ENCODE data around the gene IFT122. TPM values are rescaled to one million over a fixed set of nuclear protein-coding genes. Genes with fewer than 3 reads are reported as not detected.
A peak's percentile ranks its signal among the peaks of the same experiment; 100 is the strongest.

The IFT122 gene
- total RNA-seq, 2 experiments from 2014 or later, result 22.7 to 26.7 TPM

GRCh38 chr3:129449279-129450115, 9.5 kb downstream of the IFT122 start:
- peak overlapping the region; percentile 87 for H3K27ac Mint-ChIP-seq

GRCh38 chr3:129453732-129454131, 13.7 kb downstream of the IFT122 start:
- peaks cover 52% of the 10 kb centered on the region for H3K36me3 Mint-ChIP-seq (ENCODE audit: low read depth)
- Histone ChIP-seq H3K27me3 (ENCODE audit: control insufficient read depth in 1 of 2, insufficient read depth in 2 of 2, low read length in 2 of 2) (no peaks in the 10 kb centered on the region), H3K4me1 (ENCODE audit: insufficient read depth, low read length) (peaks cover 4% of the 10 kb centered on the region), H3K36me3 (ENCODE audit: insufficient read depth, low read length) (peaks cover 6% of the 10 kb centered on the region), H3K27ac (ENCODE audit: low read depth in 1 of 2, low read length in 2 of 2) (no peak overlapping the region), H3K9me3 (ENCODE audit: control insufficient read depth in 1 of 2, insufficient read depth in 1 of 2, low read length in 2 of 2) (no peaks in the 10 kb centered on the region), H3K4me3 (ENCODE audit: low read length) (no peak overlapping the region)
- peaks cover 16% of the 10 kb centered on the region for H3K4me1 Mint-ChIP-seq (ENCODE audit: low read depth)
- H3K27ac Mint-ChIP-seq, result no peak overlapping the region
- DNase-seq (no peak), ATAC-seq (ENCODE audit: poor library complexity) (no peak)
- TF ChIP-seq CTCF (IDR thresholded peaks at IDR 0.05), result no peak
- H3K4me3 Mint-ChIP-seq, result no peak overlapping the region
- no peaks in the 10 kb centered on the region for H3K27me3 Mint-ChIP-seq
- intact Hi-C loops (cut with DNase I, micrococcal nuclease), result no loop called here
- no peaks in the 10 kb centered on the region for H3K9me3 Mint-ChIP-seq
- CTCF ChIA-PET, result interaction anchor here (0.7 kb wide), 1 partner anchor 619 kb away, joined by 3 read pairs; no protein-coding TSS in a partner anchor
- POLR2A ChIA-PET, result no interaction called here

More at GRCh38 chr3:129449279-129450115, 9.5 kb downstream of the IFT122 start:
- Histone ChIP-seq H3K36me3 (ENCODE audit: insufficient read depth, low read length) (no peaks in the 10 kb centered on the region), H3K27me3 (ENCODE audit: control insufficient read depth in 1 of 2, insufficient read depth in 2 of 2, low read length in 2 of 2) (no peaks in the 10 kb centered on the region), H3K4me3 (ENCODE audit: low read length) (no peak overlapping the region), H3K27ac (ENCODE audit: low read depth in 1 of 2, low read length in 2 of 2) (no peak overlapping the region), H3K9me3 (ENCODE audit: control insufficient read depth in 1 of 2, insufficient read depth in 1 of 2, low read length in 2 of 2) (no peaks in the 10 kb centered on the region), H3K4me1 (ENCODE audit: insufficient read depth, low read length) (peaks cover 4% of the 10 kb centered on the region)
- H3K4me1 Mint-ChIP-seq (ENCODE audit: low read depth), result peaks cover 16% of the 10 kb centered on the region
- no peak for TF ChIP-seq CTCF (IDR thresholded peaks at IDR 0.05)
- intact Hi-C loops (cut with DNase I, micrococcal nuclease), result no loop called here
- H3K4me3 Mint-ChIP-seq, result no peak overlapping the region
- CTCF ChIA-PET, result no interaction called here
- no peaks in the 10 kb centered on the region for H3K27me3 Mint-ChIP-seq
- POLR2A ChIA-PET, result interaction anchor here (4.1 kb wide), 1 partner anchor 9 kb away, joined by 31 read pairs; the partner anchor contains the start of genes IFT122 and MBD4
- DNase-seq, result no peak
- H3K36me3 Mint-ChIP-seq (ENCODE audit: low read depth), result peaks cover 26% of the 10 kb centered on the region
- ATAC-seq (ENCODE audit: poor library complexity), result no peak
- no peaks in the 10 kb centered on the region for H3K9me3 Mint-ChIP-seq

- H3K9me3 ChIP-seq (ENCODE audit: control insufficient read depth in 1 of 2, insufficient read depth in 1 of 2, low read length in 2 of 2), result peaks cover 0 to 3% of the 10 kb centered on the region in 2 experiments
- H3K4me3 ChIP-seq (ENCODE audit: low read length), result no peak overlapping the region
- POLR2A ChIA-PET, result interaction anchor here (0.6 to 1.1 kb wide), 2 partner anchors 20 to 976 kb away, joined by 3 to 4 read pairs; no protein-coding TSS in a partner anchor
- no peak for TF ChIP-seq CTCF (IDR thresholded peaks at IDR 0.05)
- H3K4me1 ChIP-seq (ENCODE audit: insufficient read depth, low read length), result no peaks in the 10 kb centered on the region
- Mint-ChIP-seq H3K4me1 (ENCODE audit: low read depth) (no peaks in the 10 kb centered on the region), H3K4me3 (no peak overlapping the region), H3K27me3 (no peaks in the 10 kb centered on the region), H3K36me3 (ENCODE audit: low read depth) (peaks cover 49% of the 10 kb centered on the region), H3K27ac (no peak overlapping the region), H3K9me3 (no peaks in the 10 kb centered on the region)
- DNase-seq (no peak), ATAC-seq (ENCODE audit: poor library complexity) (no peak)
- CTCF ChIA-PET, result no interaction called here
- H3K27me3 ChIP-seq (ENCODE audit: control insufficient read depth in 1 of 2, insufficient read depth in 2 of 2, low read length in 2 of 2), result no peaks in the 10 kb centered on the region
- intact Hi-C loops (cut with DNase I, micrococcal nuclease), result no loop called here
- H3K36me3 ChIP-seq (ENCODE audit: insufficient read depth, low read length), result peaks cover 10% of the 10 kb centered on the region
- H3K27ac ChIP-seq (ENCODE audit: low read depth in 1 of 2, low read length in 2 of 2), result no peak overlapping the region
These were observed 20.1 kb downstream of the IFT122 start for GRCh38 chr3:129460155-129460554.
